ENCODE data around the gene CDV3.

DNA sequence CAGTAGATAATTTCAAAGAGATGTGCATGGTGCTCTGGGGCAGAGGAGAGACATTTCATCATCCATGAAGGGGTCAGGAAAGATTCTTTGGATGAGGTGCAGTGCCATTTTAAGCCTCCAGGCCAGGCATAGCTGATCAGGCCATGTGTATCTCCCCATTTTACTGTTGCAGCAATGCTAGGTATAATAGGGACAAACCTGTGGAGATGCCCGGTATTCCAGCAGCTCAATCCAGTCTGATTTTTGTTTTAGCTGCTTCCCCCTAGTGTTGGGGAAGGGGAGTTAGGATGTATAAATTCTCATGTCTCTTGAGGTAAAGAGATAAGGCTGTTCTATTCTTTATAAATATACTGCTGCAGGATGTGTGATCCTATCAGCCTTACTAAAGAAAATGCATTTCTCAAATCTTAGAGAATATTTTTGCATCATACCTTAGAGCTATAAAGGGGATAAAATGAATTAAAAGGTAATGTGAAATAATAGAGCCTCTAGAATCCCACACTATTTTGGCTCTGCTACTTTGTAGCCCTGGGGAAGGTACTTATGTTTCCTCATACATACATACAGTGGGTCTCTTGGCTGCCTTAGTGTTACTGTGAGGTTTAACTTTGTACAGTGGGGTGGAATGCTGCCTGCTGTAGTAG is 5.2 kb downstream of the CDV3 start:
- TF ChIP-seq, protein P1, sequence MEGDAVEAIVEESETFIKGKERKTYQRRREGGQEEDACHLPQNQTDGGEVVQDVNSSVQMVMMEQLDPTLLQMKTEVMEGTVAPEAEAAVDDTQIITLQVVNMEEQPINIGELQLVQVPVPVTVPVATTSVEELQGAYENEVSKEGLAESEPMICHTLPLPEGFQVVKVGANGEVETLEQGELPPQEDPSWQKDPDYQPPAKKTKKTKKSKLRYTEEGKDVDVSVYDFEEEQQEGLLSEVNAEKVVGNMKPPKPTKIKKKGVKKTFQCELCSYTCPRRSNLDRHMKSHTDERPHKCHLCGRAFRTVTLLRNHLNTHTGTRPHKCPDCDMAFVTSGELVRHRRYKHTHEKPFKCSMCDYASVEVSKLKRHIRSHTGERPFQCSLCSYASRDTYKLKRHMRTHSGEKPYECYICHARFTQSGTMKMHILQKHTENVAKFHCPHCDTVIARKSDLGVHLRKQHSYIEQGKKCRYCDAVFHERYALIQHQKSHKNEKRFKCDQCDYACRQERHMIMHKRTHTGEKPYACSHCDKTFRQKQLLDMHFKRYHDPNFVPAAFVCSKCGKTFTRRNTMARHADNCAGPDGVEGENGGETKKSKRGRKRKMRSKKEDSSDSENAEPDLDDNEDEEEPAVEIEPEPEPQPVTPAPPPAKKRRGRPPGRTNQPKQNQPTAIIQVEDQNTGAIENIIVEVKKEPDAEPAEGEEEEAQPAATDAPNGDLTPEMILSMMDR (IDR thresholded peaks at IDR 0.05): peak in 3 of 4 experiments; percentile 35 to 42 (median 38)
- TF ChIP-seq POLR2A (IDR thresholded peaks at IDR 0.05) (no peak), EP300 (IDR thresholded peaks at IDR 0.05) (no peak)
